Activated CD8-positive, alpha-beta memory T cell treated with anti-CD3 and anti-CD28 coated beads for 48 hours (primary cell): ENCODE results near the gene CYB5D1.
A peak's percentile ranks its signal among the peaks of the same experiment; 100 is the strongest.

Source experiments
- DNase-seq, 3 experiments: peaks; one replicate each; pipeline ENCODE4 v3.0.0-alpha.2; 2020; ENCODE audit warnings: low read depth in 2 of 3, low spot score in 2 of 3

The CYB5D1 gene

DNA sequence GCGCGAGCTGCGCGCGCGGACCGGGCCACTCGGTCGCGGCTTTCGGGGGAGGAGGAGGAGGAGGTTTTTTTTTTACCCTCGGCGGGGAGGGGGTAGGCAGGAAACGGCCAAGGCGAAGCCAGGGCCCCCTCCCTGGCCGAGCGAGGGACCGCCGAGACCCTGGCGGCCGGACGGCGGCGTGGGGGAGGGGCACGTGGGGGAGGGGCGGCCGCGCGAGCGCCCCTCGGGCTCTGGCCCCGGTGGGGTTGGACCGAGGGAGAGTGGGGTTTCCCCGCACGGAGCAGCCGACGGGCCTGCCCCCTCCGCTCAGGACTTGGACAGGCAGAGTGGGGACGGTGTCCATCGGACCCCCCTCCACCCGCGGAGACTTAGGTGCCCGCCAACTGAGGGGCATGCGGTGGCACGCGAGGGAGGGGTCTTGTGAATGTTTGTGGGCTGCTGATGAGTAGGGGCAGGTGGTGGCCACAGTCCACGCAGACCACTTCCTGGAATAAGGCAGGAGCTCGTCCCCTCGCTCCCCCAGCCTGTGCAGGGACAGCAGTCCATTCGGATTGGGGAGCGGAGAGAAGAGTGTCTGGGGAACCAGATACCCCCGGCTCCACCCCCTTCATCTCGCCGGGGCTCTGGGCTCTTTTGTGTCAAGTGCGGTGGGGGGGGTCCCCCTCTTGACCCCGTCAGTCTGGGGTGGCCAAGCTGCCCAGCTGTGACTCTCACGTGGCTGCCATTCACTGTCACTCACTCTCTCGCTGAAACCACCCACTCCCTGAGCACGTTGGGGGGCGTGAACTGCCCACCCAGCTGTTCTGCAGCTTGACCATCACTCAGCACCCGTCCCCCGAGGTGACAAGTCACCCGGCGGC lies 27.8 kb downstream of the CYB5D1 start:
- peak in 2 of 3 experiments; percentile 26 to 34 for DNase-seq

DNA sequence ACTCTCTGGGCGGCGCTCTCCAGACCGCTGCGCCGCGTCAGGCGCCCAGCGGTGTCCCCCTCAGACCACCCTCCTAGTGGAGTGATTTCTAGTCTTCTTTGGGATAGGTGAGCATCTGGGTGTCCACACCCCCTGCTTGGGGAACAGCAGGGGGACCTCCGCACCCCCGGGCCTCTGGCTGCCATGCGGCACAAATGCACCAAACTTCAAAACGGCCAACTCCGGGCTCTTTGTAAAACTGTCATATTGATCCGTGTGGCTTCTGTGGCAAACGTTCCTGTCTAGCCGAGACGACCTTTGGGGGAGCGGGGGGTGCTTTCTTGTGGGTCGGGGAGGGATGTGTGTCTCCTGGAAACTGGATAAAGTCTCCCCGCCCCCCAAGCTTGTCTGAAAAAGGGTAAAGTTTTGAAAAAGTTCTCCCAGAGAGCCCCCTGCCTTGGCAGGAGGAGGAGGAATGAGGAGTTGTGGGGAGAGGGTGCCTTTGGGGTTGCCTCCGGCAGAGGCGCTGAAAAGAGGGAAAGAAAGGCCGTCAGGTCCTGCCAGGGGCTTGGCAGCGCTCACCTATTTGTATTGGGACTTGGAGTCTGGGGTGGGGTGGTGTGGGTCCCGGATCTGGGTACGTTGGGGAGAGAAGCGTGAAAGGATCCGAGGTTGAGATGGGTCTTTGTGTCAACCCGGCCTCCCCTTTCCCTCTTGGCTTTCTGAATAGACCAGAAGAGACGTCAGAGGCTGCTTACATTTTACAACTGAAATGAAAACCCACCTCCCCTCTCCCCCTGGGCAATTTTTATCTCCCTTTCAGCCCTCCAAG lies 28.6 kb downstream of the CYB5D1 start:
- DNase-seq: peak in 2 of 3 experiments; percentile 25 to 33

DNA sequence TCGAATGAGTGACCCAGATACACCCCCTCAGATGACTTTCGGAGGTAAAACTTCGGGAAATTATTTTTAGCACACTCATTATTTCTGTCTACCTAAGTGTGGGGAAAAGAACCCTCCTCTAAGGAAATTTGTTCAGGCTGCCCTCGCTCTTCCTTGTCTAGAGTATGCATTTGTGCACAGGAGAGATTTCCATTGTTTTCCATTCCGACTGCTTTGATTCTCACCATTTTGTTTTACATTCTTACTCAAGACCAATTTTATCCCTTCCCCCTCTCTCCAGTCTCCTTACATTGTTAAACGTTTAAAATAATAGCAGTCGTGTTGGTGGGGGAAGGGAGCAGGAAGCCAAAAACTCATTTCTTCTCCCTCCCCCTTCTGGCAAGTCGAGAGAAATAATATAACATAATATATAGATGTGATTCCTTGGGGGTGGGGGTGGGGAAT lies 29.3 kb downstream of the CYB5D1 start:
- no peak for DNase-seq

DNA sequence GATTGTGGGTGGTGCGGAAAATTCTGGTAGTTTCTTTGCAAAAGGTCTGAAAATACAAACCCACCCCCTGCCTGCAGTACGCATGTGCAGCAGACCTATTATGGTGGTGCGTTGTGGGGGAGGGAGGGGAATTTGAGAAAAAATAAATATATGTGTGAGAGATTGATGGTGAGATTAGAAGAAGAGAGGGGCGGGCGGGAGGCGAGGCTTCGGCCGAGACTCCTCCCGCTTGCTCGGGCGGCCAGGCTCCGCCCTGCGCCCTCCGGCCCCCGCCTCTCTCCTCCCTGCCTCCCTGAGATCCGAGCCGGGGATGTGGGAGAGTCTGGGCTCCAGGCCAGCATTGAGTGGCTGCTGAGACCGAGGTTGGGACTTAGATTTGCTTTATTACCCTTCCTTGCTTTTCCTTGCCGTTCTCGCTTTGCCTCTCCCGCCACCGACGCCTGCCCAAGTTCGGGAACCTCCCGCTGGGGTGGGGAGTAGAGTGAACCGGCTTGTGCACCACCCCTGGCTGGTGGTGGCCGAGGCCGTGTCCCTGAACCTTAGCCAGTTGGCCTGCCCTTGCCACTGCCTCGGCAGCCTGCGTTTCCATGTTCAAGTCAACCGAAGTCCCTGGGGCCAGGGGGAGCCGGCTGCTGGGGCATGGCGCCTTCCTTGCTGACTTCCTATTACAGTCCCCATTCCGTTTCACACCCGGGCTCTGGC lies 29.8 kb downstream of the CYB5D1 start:
- peak in 2 of 3 experiments; percentile 45 to 72 for DNase-seq

DNA sequence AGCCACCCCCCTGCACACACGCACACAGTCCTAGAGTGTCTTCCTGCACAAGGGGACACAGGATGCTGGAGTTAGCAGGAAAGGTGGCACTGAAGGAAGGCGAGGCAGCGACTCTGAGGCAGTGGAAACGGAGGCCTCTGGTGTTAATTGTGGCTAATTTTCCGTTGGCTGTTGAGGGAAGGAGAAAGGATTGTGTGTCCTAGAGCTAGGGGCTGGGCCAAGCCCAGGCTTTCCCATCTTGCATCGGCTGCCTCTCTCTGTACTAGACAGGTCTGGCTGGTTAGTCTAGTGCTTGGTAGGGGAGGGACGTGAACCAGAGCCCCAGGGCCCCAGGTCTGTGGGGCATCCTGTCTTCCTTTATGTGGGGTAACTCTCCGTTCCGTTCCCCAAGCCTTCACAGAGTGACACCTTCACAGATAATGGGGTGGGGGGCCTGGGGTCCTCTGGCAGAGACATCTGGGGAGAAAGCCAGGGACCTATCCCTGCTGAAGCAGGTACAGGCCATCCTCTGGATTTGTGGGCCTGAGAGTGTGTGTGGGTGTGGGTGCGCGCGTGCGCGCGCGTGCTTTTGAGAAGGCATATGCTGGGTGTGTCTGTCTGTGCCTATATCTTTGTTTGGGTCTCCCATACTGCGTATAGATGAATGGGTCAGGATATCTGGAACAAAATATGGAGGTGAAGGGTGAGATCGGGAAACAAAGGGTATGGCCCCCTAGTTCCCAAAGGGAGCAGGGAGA lies 30.5 kb downstream of the CYB5D1 start, which contains the start of gene CHD3:
CHD3 (plus strand) TSS at position 606 of the 737 bp plus-strand sequence. CDS start 212 bp downstream, outside the sequence.
- no peak for DNase-seq

DNA sequence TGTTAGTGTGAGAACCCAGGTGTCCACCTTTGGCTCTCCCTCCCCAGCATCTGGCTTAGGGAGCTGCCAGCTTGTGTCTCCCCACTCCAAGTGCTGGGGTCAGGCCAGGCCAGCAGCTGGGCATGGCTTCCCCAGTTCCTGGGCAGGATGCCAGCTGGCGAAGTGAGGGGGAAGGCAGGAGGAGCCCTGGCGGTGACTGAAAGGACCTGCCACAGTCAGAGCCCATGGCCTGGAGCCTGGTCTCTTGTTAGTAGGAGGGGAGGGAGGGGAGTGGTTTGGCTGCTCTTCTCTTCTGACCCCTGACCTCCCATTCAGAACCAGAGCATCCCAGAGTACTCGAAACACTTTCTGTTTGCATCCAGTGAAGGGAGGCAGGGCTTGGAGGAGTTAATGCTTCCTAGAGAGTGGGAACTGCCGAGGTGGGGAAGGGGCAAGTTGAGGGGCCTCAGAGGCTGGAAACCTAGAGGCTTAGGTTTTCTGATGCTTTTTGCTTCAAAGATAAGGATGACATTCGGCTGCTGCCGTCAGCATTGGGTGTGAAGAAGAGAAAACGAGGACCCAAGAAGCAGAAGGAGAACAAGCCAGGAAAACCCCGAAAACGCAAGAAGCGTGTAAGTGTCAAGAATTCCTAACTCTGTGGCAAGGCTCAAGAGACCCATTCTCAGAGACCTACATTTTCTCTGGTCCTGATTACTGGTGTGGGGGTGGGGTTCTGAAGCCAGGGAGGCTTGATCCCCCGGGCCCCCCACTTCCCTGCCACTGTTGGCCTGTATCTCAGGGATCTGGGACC lies 31.6 kb downstream of the CYB5D1 start:
- no peak for DNase-seq

DNA sequence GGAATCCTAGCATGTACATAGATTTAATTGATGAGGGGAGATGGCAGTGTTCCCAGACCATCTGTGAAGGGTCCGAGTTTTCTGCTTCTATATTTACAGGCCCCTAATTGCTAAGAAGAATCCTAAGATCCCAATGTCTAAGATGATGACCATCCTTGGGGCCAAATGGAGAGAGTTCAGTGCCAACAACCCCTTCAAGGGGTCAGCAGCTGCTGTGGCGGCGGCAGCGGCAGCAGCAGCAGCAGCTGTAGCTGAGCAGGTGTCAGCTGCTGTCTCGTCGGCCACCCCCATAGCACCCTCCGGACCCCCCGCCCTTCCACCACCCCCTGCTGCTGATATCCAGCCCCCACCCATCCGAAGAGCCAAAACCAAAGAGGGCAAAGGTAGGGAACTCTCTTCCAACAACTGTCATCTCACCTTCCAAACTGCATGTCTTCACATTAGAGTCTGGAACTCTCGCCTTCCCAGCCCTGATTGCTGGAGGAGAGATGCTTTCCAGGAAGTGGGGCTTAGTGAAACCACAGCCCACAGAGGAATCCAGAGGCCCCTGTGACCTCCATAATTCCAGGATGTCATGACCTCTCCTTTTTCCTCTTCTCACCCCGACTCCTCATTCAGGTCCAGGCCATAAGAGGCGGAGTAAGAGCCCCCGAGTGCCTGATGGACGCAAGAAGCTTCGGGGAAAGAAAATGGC lies 35.5 kb downstream of the CYB5D1 start:
- DNase-seq: no peak

DNA sequence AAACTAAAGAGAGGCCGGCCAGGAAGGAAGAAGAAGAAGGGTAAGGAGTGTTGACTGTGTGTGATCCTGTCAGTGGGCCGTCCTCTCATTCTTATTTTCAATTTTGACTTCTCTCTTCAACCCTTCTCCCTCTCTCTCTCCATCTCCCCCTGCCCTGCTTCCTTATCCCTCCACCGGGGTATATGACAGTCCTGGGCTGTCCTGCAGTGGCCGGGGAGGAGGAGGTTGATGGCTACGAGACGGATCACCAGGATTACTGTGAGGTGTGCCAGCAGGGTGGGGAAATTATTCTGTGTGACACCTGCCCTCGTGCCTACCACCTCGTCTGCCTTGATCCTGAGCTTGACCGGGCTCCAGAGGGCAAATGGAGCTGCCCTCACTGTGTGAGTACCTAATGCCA lies 36.4 kb downstream of the CYB5D1 start:
- DNase-seq: no peak

DNA sequence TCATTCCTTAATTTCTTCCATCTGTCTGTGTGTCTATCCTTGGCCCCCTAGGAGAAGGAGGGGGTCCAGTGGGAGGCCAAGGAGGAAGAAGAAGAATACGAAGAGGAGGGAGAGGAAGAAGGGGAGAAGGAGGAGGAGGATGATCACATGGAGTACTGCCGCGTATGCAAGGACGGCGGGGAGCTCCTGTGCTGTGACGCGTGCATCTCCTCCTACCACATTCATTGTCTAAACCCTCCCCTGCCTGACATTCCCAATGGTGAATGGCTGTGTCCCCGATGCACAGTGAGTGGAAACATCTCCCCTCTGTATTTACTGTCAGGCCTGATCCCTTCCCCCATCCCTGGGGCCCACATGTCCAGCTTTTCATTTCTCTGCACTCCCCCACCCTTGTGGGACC lies 37.1 kb downstream of the CYB5D1 start:
- DNase-seq: no peak

DNA sequence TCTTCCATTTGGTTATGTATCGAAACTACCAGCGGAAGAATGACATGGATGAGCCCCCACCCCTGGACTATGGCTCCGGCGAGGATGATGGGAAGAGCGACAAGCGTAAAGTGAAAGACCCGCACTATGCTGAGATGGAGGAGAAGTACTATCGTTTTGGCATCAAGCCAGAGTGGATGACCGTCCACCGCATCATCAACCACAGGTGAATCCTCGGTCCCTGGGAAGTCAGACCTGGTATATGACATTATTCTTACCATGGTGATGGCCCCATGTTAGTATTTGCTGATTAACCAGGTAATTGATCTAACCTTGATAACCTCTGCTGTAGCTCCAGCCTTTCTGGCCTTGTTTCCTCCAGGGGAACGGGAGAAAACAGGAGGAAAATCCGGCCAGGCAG lies 39.3 kb downstream of the CYB5D1 start:
- DNase-seq: no peak

DNA sequence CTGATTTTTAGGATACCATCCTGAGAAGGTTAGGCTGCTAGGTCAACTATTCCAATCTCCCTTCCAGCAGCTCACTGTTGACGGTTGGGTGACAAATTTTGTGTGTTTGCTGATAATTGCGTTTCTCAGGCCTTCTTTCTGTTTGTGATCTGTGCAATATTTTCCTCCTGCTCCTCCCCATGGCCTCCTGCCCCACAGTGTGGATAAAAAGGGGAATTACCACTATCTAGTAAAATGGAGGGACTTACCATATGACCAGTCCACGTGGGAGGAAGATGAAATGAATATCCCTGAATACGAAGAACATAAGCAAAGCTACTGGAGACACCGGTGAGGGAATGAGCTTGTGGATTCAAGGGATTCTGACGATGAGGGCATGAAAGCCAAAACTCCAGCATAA lies 40.0 kb downstream of the CYB5D1 start:
- no peak for DNase-seq

DNA sequence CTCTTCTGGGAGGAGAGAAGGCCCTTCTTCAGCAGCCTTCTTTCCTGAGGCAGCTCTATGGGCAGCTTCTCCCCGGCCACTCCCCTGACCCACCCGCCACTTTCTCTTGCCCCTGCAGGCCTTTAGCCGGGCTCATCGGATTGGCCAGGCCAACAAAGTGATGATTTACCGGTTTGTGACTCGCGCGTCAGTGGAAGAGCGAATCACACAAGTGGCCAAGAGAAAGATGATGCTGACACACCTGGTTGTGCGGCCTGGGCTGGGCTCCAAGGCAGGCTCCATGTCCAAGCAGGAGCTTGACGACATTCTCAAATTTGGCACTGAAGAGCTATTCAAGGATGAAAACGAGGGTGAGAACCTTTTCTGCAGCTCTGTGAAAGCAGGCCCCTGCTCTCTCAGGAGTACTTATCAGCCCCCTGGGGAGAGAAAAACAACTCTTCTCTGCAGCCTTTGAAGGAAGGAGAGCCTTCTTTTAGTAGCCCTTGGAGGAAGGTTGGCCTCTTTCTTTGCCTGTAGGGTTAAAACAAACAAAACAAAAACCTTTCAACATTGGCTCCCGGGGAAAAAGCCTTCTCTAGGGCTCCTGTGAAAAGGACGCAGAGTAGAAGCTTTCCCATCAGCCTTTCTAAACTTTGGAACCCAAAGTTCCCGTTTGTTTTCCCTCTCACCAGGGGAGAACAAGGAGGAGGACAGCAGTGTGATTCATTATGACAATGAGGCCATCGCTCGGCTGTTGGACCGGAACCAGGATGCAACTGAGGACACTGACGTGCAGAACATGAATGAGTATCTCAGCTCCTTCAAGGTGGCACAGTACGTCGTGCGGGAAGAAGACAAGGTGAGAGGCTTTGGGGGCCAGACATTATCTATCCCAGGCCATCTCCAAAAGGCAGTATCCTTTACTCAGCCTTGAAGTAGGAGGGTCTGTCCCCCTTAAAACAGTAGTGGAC lies 45.6 kb downstream of the CYB5D1 start:
- DNase-seq: no peak

DNA sequence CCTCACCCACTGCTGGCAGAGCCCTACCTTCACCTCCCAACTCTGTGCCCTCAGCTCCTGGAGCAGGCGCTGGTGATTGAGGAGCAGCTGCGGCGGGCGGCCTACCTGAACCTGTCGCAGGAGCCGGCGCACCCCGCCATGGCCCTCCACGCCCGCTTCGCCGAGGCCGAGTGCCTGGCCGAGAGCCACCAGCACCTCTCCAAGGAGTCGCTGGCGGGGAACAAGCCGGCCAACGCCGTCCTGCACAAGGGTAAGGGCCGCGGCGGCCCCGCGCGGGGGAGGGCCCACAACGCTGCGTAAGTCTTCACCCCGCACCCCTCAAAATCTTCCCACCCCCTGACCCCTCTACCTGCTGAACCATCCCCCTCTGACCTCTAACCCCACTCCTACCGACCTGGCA lies 51.3 kb downstream of the CYB5D1 start:
- DNase-seq: no peak

DNA sequence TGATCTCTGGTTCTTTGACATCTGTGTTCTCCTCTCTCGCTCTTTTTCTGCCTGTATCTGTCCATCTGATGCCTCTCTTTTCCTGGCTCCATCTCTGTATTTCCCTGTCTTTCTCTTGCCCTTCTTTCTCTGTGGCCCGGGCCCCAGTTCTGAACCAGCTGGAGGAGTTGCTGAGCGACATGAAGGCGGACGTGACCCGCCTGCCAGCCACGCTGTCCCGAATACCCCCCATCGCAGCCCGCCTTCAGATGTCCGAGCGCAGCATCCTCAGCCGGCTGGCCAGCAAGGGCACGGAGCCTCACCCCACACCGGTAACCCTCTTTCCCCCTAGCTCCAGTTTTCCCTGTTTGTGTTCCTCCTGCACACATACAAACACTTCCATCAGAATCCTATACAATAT lies 52.5 kb downstream of the CYB5D1 start:
- no peak for DNase-seq

DNA sequence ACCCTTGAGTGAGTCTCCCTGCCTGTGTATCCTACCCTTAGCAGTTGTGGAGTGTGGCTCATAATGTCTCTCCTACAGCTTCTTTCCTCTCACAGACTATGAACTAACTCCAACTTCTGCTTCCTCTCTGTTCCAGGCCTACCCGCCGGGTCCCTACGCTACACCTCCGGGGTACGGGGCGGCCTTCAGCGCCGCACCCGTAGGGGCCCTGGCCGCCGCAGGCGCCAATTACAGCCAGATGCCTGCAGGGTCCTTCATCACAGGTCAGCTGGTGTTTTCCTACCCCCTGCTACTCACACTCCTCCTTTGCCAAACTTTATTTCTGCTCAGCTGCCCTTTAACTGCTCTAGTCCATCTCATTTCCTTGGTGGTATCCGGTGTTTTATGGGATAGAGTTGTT lies 52.9 kb downstream of the CYB5D1 start:
- no peak for DNase-seq

DNA sequence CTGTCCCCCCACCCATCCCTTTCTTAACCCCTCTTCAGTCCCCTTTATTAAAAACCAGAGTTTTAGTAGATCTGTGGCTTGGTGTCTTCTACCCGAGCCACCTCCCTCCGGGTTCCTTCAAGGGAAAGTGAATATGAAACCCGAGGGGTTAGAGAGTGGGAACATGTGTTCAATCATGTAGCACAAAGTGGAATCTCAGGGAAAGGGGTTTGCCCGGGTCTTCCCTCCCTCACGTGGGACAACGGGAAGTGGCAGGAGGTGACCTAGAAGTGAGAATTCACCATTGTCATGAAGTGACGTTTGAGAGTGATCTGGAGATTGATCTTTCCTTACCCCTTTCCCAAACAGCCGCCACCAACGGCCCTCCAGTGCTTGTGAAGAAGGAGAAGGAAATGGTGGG lies 53.3 kb downstream of the CYB5D1 start:
- DNase-seq: no peak
